G401.6 (cell line): ENCODE data around the gene FOXC1.

Experiments used
- FAIRE-seq: peaks from 2 replicates; lab custom pipeline; 2012; peaks lifted over from hg19 to GRCh38; lab: Jason Lieb, UNC

FOXC1 gene

DNA sequence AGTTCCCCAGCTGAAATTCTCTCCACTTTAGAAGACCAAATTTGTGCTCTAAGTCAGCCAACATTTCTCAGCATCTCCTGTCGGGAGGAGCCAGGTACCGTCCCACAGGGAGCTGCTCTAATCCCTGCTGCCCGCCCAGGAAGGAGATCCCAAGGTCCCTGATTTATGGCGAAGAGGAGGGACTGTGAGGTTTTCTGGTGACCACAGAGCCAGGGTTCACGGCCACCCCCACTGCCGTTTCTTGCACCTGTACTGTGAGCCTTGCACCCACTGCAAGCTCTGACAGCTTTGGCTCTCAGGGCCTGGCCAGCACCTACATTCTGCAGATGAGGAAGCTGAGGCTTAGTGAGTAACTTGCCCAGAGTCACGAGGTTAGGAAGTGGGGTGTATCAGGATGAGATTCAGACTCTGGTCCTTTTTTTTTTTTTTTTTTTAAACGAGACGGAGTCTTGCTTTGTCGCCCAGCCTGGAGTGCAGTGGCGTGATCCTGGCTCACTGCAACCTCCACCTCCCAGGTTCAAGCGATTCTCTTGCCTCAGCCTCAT, 34.9 kb downstream of the FOXC1 start:
- no peak for FAIRE-seq

DNA sequence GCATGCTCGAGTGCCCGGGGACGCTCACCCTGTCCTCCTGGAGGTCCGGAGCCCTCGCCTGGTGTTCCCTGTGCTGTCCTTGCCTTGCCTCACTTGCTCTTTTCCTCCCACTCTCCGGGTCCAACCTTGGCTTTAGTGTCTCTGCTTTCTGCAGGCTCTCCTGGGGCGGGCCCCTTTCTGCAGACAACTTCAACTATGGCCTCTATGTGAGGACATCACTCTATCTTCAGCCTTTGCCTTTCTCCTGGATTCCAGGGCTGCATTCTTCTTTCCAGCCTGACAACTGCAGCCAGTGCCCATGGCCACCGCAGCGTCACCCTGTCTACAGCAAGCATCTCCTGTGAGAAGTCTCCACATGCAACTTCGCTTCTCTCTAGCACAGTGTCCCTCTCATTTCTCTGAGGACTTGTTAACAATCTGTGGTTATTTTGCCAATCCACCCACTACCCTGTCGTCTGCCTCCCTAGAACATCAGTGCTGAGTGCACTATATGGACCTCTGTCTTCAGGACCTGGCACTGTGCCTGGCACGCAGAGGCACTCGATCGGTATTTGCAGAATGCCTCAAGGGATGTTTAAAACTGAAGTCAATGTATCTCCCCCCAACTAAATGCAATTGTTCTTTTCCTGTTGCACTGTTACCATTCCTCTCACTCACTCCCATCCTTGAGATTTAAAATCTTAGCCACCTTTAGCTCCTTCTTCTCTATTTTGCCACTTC, 35.9 kb downstream of the FOXC1 start:
- FAIRE-seq: no peak

GRCh38 chr6:1651362-1651761, 41.6 kb downstream of the FOXC1 start:
- no peak for FAIRE-seq

- no peak for FAIRE-seq
Measured at GRCh38 chr6:1652842-1653241, 43.1 kb downstream of the FOXC1 start.

- FAIRE-seq: no peak
Measured at GRCh38 chr6:1654054-1654453, 44.3 kb downstream of the FOXC1 start.

- FAIRE-seq: no peak
Measured at GRCh38 chr6:1657116-1657770, 47.5 kb downstream of the FOXC1 start.

GRCh38 chr6:1657771-1658165, 48.1 kb downstream of the FOXC1 start:
- FAIRE-seq: no peak

DNA sequence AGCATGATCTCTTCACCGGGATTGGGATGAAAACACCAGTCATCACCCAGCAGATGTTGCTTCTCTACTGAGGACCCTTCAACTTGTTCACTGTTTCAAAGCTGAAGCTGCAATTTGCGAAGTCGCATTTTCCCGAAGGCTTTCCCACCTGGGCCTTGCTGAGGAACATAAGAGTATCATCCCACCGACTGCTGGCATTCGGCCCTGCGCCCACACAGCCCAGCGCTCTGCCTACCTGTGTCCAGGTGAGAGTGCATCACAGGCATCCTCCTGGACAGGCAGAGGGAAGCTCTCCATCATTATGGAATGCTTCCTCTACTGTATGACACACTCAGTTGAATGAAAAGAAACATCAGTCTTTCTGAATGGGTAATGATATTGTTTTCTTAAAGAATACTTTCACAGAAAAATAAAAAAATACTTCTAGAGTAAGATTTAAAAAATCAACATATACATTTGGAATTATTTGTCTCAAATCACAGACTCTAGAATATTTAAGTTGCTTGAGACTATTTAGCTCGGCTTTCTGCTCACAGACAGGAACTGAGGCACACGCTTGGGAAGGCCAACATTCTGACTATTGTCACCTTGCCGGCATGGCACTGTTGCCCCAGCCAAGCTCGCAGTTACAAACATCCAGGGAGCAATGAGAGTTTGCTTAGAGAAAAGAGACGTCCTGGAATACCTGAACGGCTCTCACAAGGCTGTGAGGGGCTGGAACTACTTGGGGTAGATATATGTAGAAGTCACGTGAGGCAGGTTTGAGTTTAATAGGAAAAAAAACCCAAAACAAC, 48.7 kb downstream of the FOXC1 start:
- FAIRE-seq: no peak

- FAIRE-seq: no peak
Measured at GRCh38 chr6:1659816-1660215, 50.1 kb downstream of the FOXC1 start.

DNA sequence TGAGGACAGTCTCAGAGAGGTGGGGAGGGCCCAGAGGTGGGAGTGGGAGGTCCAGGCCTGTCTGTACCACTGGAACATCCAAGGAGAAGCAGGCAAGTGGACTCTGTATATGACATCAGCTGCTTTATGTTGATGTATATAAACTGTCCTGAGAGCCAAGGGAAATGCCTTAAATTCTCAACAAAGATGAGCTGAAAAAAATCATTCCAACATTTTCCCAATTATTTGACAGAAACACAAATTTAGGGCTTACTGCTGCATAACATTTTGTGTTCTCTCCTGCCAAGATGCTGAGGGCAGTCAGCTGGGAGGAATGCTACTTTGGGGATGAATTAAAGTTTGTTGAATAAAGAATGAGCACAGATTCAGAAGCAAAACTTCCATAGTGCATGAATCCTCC, 52.8 kb downstream of the FOXC1 start:
- no peak for FAIRE-seq
